Measurements from ENCODE around the gene TTLL5. TPM values are rescaled to one million over a fixed set of nuclear protein-coding genes. Genes with fewer than 3 reads are reported as not detected.

Gene TTLL5
- total and polyA plus RNA-seq, 9 of the 15 experiments (the other 6 are each of a cell fraction or from before 2014, with no cell fraction given), result 4.1 to 18.9 (median 12.6) TPM

DNA sequence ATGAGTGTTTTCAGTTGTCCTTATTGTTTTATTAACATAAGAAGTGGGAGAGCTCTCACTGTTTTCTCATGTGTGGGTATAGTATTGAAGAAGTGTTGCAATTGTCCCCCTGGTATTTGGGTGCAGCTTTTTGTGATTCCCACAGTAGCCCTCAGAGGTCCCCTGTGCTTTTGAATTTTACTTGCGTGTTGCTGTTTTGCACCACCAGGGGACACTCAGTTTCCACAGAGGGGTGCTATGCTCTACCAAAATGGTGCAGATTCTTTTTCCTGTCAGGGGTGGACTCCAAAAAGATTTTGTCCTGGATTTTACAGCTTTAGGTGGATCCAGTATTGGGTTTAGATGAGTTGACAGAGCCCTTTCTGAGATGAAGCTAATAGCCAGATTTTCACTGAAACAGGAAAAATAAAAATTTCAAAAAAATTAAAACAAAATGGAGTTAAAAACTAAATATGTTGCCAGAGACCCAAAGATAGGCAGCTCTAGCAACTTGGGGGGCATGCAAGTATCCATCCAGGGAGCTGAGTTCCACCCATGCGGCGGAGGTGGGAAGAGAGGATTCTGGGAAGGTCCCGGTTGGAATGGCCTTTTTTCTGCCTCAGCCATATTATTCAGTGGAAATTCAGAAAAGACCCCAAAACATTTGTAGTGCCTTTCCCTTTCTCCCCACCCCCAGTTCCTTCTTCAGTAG is 50.2 kb downstream of the TTLL5 start (continued):
- TF ChIP-seq ZNF780A (CRISPR knock-in tag; IDR thresholded peaks at IDR 0.05), result no peak
- TF ChIP-seq, protein P1, sequence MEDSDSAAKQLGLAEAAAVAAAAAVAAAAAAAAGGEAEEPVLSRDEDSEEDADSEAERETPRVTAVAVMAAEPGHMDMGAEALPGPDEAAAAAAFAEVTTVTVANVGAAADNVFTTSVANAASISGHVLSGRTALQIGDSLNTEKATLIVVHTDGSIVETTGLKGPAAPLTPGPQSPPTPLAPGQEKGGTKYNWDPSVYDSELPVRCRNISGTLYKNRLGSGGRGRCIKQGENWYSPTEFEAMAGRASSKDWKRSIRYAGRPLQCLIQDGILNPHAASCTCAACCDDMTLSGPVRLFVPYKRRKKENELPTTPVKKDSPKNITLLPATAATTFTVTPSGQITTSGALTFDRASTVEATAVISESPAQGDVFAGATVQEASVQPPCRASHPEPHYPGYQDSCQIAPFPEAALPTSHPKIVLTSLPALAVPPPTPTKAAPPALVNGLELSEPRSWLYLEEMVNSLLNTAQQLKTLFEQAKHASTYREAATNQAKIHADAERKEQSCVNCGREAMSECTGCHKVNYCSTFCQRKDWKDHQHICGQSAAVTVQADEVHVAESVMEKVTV (CRISPR knock-in tag; IDR thresholded peaks at IDR 0.05), result peak; percentile 77
- TF ChIP-seq BCOR (IDR thresholded peaks at IDR 0.05), result no peak
- no peak for TF ChIP-seq RAD51 (IDR thresholded peaks at IDR 0.05; ENCODE audit: borderline replicate concordance, low read depth)
- no peak for TF ChIP-seq PTRF (tag; IDR thresholded peaks at IDR 0.05)
- no peak for TF ChIP-seq ZFP1 (CRISPR knock-in tag; IDR thresholded peaks at IDR 0.05)
- no peak for TF ChIP-seq U2AF1 (optimal IDR thresholded peaks at IDR 0.05; ENCODE audit: low read depth, low read length)
- no peak for TF ChIP-seq FOXP1 (CRISPR knock-in tag; IDR thresholded peaks at IDR 0.05)
- TF ChIP-seq ZNF133 (CRISPR knock-in tag; IDR thresholded peaks at IDR 0.05), result no peak
- TF ChIP-seq FOXA3 (CRISPR knock-in tag; conservative IDR thresholded peaks at IDR 0.05 in 1 of 2, IDR thresholded peaks at IDR 0.05 in 1 of 2), result no peak
- no peak for TF ChIP-seq TEAD1 (CRISPR knock-in tag; IDR thresholded peaks at IDR 0.05)
- no peak for TF ChIP-seq ZNF699 (CRISPR knock-in tag; IDR thresholded peaks at IDR 0.05; ENCODE audit: insufficient replicate concordance)
- TF ChIP-seq, protein P2, sequence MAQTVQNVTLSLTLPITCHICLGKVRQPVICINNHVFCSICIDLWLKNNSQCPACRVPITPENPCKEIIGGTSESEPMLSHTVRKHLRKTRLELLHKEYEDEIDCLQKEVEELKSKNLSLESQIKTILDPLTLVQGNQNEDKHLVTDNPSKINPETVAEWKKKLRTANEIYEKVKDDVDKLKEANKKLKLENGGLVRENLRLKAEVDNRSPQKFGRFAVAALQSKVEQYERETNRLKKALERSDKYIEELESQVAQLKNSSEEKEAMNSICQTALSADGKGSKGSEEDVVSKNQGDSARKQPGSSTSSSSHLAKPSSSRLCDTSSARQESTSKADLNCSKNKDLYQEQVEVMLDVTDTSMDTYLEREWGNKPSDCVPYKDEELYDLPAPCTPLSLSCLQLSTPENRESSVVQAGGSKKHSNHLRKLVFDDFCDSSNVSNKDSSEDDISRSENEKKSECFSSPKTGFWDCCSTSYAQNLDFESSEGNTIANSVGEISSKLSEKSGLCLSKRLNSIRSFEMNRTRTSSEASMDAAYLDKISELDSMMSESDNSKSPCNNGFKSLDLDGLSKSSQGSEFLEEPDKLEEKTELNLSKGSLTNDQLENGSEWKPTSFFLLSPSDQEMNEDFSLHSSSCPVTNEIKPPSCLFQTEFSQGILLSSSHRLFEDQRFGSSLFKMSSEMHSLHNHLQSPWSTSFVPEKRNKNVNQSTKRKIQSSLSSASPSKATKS (CRISPR knock-in tag; IDR thresholded peaks at IDR 0.05), result no peak
- TF ChIP-seq CTCF (IDR thresholded peaks at IDR 0.05 in 2 of 3, conservative IDR thresholded peaks at IDR 0.05 in 1 of 3; ENCODE audit: insufficient read depth in 2 of 3, low read depth in 1 of 3, low read length in 3 of 3), result peak; percentile 59 to 95 (median 91)
- TF ChIP-seq, protein P3, sequence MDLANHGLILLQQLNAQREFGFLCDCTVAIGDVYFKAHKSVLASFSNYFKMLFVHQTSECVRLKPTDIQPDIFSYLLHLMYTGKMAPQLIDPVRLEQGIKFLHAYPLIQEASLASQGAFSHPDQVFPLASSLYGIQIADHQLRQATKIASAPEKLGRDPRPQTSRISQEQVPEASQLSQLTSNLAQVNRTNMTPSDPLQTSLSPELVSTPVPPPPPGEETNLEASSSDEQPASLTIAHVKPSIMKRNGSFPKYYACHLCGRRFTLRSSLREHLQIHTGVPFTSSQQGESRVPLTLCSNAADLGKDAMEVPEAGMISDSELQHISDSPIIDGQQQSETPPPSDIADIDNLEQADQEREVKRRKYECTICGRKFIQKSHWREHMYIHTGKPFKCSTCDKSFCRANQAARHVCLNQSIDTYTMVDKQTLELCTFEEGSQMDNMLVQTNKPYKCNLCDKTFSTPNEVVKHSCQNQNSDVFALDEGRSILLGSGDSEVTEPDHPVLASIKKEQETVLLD (IDR thresholded peaks at IDR 0.05), result no peak
- TF ChIP-seq RCOR1 (IDR thresholded peaks at IDR 0.05; ENCODE audit: borderline replicate concordance in 1 of 2, low read depth in 2 of 2, low read length in 2 of 2), result no peak
- no peak for TF ChIP-seq ZNF311 (CRISPR knock-in tag; IDR thresholded peaks at IDR 0.05)
- TF ChIP-seq EP400 (IDR thresholded peaks at IDR 0.05), result no peak
- TF ChIP-seq SMC3 (conservative IDR thresholded peaks at IDR 0.05; ENCODE audit: insufficient read depth, low read depth, low read length), result peak; percentile 84
- TF ChIP-seq MAZ (CRISPR knock-in tag; conservative IDR thresholded peaks at IDR 0.05 in 1 of 2, IDR thresholded peaks at IDR 0.05 in 1 of 2), result peak in 1 of 2 experiments; percentile 32; a peak in 1 of 4 replicates
- no peak for TF ChIP-seq RFX7 (CRISPR knock-in tag; IDR thresholded peaks at IDR 0.05)
- no peak for TF ChIP-seq EGR1 (conservative IDR thresholded peaks at IDR 0.05)
